GM21723 (cell line): Measurements from ENCODE around the gene SEMA5A.

Experiments
- ATAC-seq: cut with Tn5 transposase; IDR thresholded peaks from one replicate; pipeline ENCODE4 v1.9.1; 2021; ENCODE audit warnings: mild to moderate bottlenecking, moderate library complexity; ENCODE audit not compliant: unreplicated experiment

SEMA5A gene

DNA sequence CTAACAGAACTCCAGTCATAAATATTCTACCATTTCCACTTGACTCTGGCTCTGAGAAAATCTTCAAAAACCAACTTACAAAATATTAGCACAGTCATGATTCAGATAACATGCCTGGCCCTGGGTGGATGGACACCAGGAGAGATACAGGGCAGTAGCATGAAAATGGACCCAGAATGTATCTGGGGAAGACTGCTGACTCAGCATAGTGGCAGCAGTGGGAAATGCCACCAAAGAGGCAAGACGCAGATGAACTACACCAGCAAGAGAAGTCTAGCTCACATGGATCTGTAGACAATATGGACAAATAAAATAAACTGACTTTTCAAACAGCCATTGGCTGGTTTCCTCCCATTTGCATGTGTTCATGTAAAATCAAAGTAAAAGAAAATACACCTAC lies 359.8 kb downstream of the SEMA5A start:
- ATAC-seq = no peak

DNA sequence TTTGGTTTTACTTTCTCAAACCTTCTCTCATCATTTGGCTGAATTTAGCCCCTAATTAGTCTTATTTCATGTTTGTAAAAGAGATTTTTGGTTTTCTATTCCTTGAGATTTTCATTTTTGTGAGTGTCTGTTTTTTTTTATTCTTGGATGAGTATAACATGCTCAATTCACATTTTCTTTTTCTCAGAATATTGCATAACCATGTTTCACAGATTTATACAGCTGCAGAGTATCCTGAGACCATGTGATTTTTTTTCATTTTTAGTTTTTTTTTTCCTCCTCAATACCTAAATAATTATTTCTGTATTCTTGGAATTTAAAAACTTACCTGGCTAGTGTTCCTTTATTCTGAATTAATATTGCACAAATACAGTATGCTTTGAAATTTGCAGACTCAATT lies 361.9 kb downstream of the SEMA5A start:
- no peak for ATAC-seq

DNA sequence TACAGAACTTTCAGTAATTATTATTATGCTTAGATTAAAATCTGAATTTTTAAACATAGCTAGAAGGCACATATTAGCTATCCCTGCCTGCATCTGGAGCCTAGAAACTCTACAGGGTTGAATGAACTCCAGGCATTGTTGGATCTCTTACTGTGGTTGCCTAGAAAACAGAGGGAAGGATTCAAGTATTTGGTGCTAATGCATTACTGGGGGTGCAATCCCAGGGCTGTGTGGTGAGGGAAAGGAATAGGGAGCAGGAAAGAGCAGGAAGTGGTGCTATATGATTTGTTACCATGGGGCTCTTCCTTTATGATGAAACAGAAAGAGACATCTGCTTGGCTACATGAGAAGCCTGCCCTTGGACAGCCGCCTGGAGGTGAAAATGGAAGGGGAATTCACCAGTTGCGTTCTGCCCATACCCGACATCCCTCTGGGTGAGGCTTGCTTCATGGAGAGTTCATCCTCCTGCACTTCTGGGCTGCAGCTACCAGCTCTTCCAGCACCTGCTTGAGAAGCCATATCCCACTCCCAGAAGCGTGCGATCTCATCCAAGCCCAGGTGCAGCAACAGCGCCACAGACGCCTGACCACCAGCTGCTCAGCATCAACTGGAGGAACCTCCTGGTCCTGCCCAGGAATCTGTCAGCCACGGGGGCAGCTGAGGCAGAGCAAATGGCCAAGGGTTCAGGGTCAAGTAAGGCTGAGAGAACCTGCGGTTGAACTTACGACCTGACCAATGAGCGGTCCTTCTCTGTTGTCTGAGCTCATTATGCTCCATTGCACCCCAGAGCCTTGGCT lies 362.8 kb downstream of the SEMA5A start:
- no peak for ATAC-seq

DNA sequence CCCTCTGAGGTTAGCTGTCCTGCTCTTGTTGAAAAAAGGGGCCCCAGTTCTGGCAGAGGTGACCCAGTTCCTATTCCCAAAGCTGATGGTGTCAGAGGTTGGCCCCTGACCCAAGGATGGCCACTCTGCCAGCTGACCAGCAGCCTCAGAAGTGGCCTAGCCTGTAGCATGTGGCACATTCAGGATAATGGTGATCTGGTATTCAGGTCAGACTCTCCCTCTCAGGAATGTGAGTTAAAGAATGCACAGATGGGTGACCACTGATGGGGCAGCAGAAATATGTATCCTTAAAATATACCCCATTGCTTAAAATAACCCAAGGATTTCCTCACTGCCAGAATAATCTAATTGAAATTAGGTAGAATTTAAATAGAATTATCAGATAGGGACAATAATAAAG lies 369.2 kb downstream of the SEMA5A start:
- ATAC-seq = no peak

DNA sequence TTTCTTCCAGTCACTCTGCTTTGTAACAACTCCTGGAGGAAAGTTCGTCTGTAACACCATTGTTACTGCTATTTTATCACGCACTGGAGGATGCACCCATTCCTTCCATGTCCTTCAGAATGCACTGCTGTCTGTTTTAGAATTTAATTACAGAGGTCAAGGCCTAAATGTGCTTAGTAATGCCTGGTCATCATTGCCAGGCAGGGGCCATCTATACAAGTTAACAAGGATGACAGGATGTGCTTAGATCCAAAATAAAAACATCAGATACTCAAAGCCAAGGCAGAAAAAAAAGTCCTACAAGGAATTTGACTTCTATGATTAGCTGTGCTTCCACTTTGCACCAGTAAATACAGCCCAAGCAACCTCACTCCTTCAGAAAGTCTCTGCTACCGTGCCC lies 371.4 kb downstream of the SEMA5A start:
- ATAC-seq = no peak

DNA sequence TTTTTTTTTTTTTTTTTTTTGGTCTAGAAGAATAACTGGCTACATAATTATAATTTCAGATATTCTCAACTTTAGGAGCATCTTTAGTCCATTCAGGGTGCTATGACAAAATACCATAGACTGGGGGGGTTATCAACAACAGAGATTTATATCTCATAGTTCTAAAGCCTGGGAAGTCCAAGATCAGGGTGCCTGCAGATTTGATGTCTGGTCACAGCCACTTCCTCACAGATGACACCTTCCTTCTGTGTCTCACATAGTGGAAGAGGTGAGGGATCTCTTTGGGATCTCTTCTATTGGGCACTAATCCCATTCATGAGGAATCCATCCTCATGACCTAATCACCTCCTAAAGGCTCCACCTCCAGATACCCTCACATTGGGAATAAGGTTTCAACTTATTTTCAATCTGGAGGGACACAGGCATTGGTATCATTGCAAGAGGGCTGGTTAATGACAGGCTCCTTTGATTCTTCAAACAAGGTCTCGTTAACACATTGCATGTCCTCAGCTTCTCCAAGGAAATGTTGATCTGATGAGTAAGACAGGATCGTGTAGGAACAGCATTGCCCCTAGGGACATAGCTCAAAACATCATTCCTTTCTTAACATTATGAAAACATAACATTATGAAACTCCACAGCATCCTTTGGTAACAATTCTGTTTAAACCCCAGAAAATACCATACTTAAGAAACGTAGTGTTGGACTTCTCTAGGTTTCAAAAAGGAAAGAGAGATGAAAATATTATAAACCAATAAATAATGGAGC lies 372.4 kb downstream of the SEMA5A start:
- no peak for ATAC-seq

DNA sequence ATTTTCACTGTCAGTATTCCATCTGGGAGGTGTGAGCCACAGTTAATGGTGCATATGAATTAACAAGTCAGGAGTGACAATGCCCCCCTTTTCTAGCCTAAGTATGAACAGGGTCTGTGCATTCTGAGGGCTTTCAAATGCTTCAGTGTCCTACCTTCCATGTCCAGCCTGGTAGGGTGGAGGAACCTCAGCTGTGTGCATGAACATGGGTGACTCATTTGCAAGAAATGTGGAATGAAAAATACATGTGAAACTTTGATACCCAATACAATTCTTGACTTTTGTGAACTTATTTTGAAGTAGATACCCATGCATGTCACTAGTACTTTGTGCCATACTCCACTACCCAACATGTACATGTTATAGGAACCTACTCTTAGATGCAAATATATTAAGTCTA lies 375.8 kb downstream of the SEMA5A start:
- ATAC-seq = no peak

DNA sequence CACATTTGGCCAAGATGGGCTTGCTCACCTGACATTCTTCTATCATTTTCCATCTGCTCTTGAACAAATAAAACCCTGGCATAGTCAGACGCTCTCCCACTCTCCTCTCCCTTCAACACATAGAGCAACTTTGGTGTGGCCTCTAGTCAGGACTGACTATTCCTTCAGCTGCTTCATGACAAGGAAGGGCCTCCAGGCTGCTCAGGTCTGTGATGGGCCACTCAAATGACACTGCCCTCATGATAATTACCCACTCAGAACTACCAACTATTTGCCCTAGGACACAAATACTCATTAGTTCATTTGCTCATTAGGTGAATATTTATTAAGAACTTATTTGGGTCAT lies 376.3 kb downstream of the SEMA5A start:
- no peak for ATAC-seq

DNA sequence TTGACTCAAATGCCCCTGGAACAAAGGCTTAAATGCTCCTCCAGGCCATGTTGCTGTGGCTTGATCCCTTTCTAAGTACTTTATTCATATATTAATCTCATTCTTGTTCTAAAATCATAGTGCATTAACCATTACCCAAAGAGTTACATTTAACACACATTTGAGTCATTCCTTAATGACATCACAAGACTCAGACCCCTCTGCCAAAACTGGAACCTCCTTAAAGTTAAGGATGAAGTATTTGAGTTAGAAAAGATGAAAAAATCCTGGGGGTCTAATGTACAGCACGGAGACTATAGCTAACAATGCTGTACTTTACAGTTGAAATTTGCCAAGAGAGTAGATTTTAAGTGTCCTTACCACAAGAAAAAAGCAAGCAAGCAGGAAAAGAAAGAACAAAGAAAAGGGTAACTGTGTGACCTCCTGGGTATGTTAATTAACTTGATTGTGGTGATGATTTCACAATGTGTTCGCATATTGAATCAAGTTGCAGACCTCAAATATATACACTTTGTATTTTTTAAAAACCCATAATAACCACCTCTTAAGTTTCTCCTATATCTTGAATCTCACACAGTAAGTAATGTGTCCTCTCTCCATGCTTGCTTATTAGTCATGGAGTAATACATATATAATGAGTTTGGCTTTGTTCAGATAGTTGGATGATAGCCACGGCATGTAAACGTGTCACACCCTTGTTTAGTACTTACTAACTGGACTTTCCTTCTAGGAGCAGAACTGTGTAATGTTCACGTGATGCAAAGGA lies 376.9 kb downstream of the SEMA5A start:
- ATAC-seq = no peak

DNA sequence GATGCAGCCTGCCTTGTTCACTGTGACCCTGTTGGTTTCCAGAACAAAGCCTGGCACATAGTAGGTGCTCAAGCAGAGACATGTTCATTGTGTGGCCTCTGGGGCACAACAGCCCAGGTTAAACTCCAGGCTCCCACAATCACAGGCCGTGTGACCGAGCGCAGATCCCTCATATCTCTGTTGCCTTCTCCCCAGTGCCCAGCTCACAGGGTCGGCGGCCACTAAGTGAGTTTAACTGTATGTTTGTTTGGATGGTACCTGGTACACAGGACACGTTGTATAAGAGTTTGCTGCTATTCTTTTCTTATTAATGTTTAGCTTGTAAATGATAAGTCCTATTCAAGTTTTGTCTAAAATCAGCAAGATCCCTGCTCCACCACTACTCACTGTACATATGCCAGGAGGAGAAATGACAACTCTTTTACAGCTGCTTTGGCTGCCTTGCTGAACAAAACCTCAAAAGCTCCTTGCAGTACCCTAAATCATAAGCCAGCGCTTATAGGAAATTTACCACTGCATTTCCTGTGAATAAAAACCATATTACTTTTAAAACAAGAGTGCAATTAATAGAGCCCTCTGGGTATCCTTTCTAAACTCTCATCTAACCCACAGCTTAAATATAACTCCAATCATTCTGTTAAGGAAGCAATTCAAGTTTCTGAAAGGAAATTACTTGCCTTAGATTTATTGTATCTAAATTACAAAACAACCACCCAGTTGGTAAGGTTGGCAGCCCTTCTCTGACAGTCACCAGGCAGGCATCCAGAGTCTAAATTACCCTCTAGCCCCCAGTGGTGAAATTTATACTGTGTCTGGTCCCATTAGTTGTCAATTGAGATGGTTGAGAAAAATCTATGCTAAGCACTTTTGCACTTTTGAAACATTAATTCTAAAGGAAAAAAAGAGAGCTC lies 379.4 kb downstream of the SEMA5A start:
- ATAC-seq = no peak

DNA sequence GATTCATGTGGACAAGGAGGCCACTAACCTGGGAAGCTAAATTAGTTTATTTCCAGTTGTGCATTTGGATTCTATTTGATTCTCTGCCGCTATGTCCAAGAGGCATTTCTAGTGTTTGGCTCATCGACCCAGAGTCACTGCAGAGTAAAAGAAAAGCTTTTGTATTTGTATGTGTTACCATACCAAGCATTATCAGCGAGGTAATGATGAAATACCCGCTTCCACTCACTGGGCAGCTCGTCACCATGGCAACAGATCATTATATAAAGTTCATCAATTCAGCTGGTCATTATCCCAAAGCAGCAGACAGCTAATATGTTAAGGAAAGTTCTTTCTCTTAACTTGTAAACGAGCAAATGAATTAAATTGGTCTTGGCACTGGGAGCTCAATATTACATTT lies 380.3 kb downstream of the SEMA5A start:
- no peak for ATAC-seq

DNA sequence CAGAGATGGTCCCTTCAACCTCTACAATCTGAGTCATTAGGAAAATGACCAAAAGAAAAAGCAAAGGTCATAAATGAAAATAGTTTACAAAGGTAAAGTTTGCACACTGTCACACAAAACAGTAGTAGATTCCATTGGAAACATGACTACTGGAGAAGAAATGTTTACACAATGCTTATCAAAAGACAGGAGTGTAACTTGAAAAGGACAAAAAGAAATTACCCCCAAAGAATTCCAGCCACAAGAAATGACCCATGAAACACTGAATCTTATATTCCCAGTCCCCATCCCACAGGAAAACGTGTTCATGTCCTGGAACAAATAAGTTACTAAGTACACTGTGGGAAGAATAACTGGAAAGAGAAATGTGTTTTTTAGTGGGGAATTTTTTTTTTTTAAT lies 385.1 kb downstream of the SEMA5A start:
- no peak for ATAC-seq

DNA sequence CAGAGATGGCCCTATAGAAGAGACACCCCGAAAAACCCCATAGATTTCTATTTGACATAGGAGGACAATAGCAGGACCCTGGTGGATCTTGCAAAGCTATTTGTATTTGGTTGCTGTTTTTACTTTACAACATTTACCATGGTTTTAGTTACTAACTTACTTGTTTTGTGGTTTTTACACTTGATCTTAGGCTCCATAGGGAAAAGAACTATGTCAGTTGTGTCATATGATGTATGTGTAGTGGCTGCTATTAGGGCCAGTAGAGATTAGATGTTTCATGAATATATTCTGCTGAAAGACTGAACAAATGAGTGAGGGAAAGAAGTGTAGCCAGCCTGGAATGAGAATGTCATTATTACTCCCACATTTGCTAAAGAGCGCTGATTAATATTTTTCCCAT lies 388.1 kb downstream of the SEMA5A start:
- ATAC-seq = no peak

DNA sequence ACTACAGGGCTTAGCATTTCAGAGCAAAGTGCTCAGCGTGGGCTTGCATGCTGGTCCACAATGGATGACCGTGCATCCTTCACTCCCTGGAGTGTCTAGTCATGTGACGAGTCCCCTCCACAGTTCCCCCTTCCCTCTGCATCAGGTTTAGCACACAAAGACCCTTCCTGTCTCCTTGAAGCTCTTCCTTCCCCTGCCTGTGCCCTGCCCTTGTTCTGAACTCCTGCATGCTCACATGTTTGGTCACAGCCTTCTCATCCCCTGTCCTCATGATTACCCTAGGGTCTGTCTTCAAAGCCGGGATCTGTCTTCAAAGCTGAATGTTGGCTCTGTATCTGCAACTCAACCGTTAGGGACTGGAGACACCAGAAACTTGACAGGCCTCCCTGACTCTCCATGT lies 388.9 kb downstream of the SEMA5A start:
- ATAC-seq = no peak

DNA sequence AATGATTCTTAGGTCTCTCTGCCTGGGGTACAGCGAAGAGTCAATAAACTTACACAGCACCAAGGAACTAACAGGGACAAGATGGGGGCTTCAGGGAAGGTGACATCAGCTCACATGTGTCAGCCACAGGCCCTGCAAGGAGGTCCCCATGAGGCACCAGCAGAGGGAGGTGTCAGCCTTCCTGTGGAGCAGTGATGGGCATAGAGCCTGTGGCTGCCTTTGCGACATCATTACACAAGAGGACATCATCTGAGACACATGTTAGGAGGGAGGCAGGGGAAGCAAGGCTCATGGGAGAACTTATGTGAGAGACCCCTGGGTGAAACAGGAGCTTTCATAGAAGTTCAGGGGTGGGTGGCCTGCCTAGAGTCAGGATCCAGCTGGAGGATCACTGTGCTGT lies 389.6 kb downstream of the SEMA5A start:
- ATAC-seq = no peak

DNA sequence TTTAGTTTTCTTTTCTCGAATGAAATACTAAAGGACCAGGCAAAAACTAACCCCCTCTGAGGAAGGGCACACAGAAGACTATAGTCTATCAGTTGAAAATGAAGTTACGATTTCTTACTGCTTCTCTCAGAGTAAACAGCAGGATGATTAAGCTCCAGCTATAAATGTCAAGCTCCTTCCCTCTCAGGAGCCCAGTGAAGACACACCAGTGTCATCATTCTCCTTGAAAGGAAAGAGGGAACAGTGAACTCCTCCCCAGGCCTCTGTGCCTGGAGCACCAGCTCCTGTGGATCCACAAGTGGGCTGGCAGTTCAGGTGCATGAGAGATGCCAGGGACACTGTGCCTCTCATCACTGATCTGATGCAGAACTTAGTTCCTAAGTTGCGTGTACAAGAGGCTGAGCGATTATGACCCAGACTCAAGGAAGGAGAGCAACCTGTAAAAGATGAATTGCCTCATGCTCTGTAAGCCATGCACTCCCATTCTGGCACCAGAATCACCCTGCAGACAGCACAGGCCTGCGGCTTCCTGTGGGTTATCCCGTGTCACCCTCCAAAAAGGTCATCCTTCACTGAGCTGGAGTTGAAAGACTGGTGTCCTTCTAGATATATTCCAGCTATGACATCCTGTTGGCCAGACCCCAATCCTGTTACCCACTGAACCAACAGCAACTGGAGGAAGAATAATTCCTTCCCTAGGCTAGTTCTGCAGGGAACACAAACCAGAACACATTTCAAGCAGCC lies 394.0 kb downstream of the SEMA5A start:
- ATAC-seq = no peak

DNA sequence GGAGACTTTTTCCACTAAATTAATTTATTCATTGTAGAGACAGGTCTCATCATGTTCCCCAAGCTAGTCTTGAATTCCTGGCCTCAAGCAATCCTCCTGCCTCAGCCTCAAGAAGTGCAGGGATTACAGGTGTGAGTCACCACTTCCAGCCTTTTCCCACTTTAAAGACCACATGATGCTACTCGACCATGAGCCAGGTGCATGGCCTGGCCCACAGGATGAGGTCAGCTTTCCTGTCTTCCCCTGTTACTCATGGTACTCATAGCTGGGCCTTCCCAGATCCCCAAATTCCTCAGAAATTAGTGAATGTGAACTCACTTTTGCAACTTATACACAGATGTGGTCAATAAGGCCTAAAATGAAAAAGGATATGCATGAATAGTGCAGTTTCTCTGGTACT lies 395.9 kb downstream of the SEMA5A start:
- ATAC-seq = no peak

DNA sequence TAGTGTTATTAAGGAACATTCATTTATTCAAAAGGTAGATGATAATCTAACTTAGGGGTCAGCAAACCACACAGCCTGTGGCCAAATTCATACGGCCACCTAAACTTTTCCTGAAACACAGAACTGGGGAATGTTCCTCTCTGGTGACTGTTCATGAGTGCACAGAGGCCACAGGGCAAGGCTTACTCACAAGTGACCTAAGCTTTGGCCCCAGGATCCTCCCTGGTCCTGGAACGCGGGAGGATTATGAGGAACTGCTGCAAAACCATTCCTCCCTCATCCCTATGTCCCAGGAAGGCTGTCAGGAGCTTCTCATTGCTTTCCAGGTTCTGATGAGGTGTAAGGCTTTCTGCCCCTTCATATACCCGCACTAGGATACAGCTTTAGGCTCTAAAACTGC lies 397.6 kb downstream of the SEMA5A start:
- ATAC-seq = no peak

DNA sequence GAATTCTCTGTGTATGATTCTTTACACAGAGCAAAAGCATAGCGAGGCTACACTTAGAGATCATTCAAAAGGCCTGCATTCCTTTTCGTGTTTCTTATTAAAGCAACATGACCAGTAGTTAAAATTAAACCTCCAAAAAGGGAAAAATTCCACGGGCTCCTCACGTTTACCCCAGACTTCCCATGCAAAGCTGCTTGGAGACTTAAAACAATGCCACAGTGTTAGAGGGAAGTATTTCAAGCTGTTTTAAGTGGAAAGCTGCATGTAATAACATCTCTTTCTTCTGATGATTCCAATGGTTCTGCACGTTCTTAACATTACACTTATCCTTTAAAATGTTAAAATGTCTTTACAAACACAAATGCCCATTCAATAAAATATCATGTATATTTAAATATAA lies 405.2 kb downstream of the SEMA5A start:
- ATAC-seq = no peak

DNA sequence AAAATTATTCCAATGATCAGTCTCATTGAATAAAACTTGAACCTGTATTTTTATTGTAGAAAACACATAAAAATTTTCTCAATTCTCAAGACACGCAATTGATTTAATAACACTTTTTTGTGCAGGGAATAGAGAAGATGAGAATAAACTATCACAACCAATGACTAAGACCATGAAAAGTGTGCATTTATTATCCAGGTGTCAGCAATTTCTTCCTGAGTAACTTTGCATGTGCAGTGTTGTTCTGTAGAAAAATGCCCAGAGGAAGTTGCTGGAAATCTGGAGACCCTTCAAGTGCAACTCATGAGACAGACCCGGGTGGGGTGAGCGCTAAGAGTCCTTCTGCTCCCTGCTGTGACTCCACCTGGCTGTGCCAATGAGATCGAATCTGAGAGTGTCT lies 405.7 kb downstream of the SEMA5A start:
- no peak for ATAC-seq
